ELF-1 (cell line): ENCODE data around the gene ALPP.
A peak's percentile ranks its signal among the peaks of the same experiment; 100 is the strongest.
"Not testable (repeated sequence)": the region's sequence is repeated elsewhere in the genome, so short reads cannot be mapped to it uniquely, and the experiment has no call there.

ENCODE experiments used
- DNase-seq: peaks from one replicate; pipeline ENCODE4 v3.0.0-alpha.2; 2016; ENCODE audit warnings: low read depth, low spot score

ALPP gene

GRCh38 chr2:232405943-232406510 is 27.5 kb downstream of the ALPP start:
- no peak for DNase-seq

- DNase-seq, result no peak
Measured at GRCh38 chr2:232406556-232407310, 28.2 kb downstream of the ALPP start, which contains the start of gene ALPG. ALPG (plus strand) TSS chr2:232406844; CDS start chr2:232406895, 51 bp downstream.

GRCh38 chr2:232407428-232408150 is 29.0 kb downstream of the ALPP start:
- not testable (repeated sequence) for DNase-seq

- DNase-seq, result not testable (repeated sequence)
Measured at GRCh38 chr2:232408269-232408668, 29.7 kb downstream of the ALPP start.

- DNase-seq, result not testable (repeated sequence)
Measured at GRCh38 chr2:232409617-232410016, 31.1 kb downstream of the ALPP start.

- no peak for DNase-seq
Measured at GRCh38 chr2:232410238-232410900, 31.8 kb downstream of the ALPP start.

- DNase-seq, result no peak
Measured at GRCh38 chr2:232411901-232412629, 33.5 kb downstream of the ALPP start.

- no peak for DNase-seq
Measured at GRCh38 chr2:232412986-232413385, 34.4 kb downstream of the ALPP start.

- no peak for DNase-seq
Measured at GRCh38 chr2:232415138-232415690, 36.7 kb downstream of the ALPP start.

GRCh38 chr2:232415736-232416520 is 37.4 kb downstream of the ALPP start:
- no peak for DNase-seq

GRCh38 chr2:232416521-232417470 is 38.2 kb downstream of the ALPP start:
- DNase-seq, result no peak

GRCh38 chr2:232417489-232417888 is 38.9 kb downstream of the ALPP start:
- DNase-seq, result no peak

- DNase-seq, result no peak
Measured at GRCh38 chr2:232418056-232418455, 39.5 kb downstream of the ALPP start.

- peak; percentile 67 for DNase-seq
Measured at GRCh38 chr2:232418466-232419244, 40.1 kb downstream of the ALPP start.

GRCh38 chr2:232419245-232420072 is 40.9 kb downstream of the ALPP start:
- DNase-seq, result peak; percentile 68

GRCh38 chr2:232420073-232420454 is 41.5 kb downstream of the ALPP start:
- DNase-seq, result no peak

- peak; percentile 73 for DNase-seq
Measured at GRCh38 chr2:232420463-232421188, 42.1 kb downstream of the ALPP start.
